Loucy (cell line): ENCODE results near the gene LAMC3.

ENCODE experiments used
- H2AFZ ChIP-seq: fragments of 200-600 bp; sonication (generic); 2 replicates; pipeline ENCODE4 v1.6.0; 2016; ENCODE audit warnings: antibody characterized with exemption, mild to moderate bottlenecking, low read length, moderate library complexity
- H3F3A ChIP-seq: fragments of 200-600 bp; 2 replicates; pipeline ENCODE4 v1.6.0; 2016; ENCODE audit warnings: antibody characterized with exemption, low read depth, mild to moderate bottlenecking
- H3K27me3 ChIP-seq: fragments of 200-600 bp; sonication (generic); 2 replicates; pipeline ENCODE4 v1.6.1; 2014; ENCODE audit warnings: low read length, mild to moderate bottlenecking; ENCODE audit not compliant: insufficient read depth, poor library complexity, severe bottlenecking
- H3K36me3 ChIP-seq: fragments of 200-600 bp; sonication (generic); 2 replicates; pipeline ENCODE4 v1.6.1; 2016; ENCODE audit warnings: low read length; ENCODE audit not compliant: insufficient read depth
- H3K4me1 ChIP-seq: fragments of 200-600 bp; sonication (generic); 2 replicates; pipeline ENCODE4 v1.5.1; 2014; ENCODE audit warnings: low read length, mild to moderate bottlenecking; ENCODE audit not compliant: insufficient read depth, poor library complexity, severe bottlenecking
- H3K4me2 ChIP-seq: fragments of 200-600 bp; sonication (generic); 2 replicates; pipeline ENCODE4 v1.6.0; 2014; ENCODE audit warnings: antibody characterized with exemption, low read length, low read depth, mild to moderate bottlenecking; ENCODE audit not compliant: poor library complexity, severe bottlenecking
- H3K4me3 ChIP-seq: fragments of 200-600 bp; sonication (generic); 2 replicates; pipeline ENCODE4 v1.5.1; 2014; ENCODE audit warnings: low read length, mild to moderate bottlenecking, mixed read lengths; ENCODE audit not compliant: poor library complexity, severe bottlenecking
- H3K79me2 ChIP-seq: fragments of 200-600 bp; sonication (generic); 2 replicates; pipeline ENCODE4 v1.6.1; 2014; ENCODE audit warnings: low read length; ENCODE audit not compliant: insufficient read depth
- H3K9ac ChIP-seq: fragments of 200-600 bp; sonication (generic); 2 replicates; pipeline ENCODE4 v1.6.0; 2014; ENCODE audit warnings: mild to moderate bottlenecking, low read depth, low read length, moderate library complexity; ENCODE audit not compliant: poor library complexity, severe bottlenecking
- H3K9me2 ChIP-seq: fragments of 200-600 bp; sonication (generic); replicated peaks from 2 replicates; pipeline ENCODE4 v1.6.1; 2016; ENCODE audit warnings: low read depth, low read length, mixed read lengths
- H3K9me3 ChIP-seq: fragments of 200-600 bp; sonication (generic); 2 replicates; pipeline ENCODE4 v1.6.1; 2014; ENCODE audit warnings: mild to moderate bottlenecking, antibody characterized with exemption, low read length, low read depth; ENCODE audit not compliant: insufficient read depth
- H4K20me1 ChIP-seq: fragments of 200-600 bp; sonication (generic); 2 replicates; pipeline ENCODE4 v1.6.0; 2014; ENCODE audit warnings: antibody characterized with exemption, low read length, mild to moderate bottlenecking; ENCODE audit not compliant: insufficient read depth, poor library complexity, severe bottlenecking
- CTCF ChIP-seq: fragments of 200-600 bp; sonication (generic); conservative IDR thresholded peaks from 2 replicates; pipeline ENCODE4 v1.5.1; 2014; ENCODE audit warnings: mild to moderate bottlenecking, antibody characterized with exemption, low read length
- EZH2phosphoT487 ChIP-seq: fragments of 200-600 bp; IDR thresholded peaks from 2 replicates; pipeline ENCODE4 v1.6.1; 2018; ENCODE audit warnings: antibody characterized with exemption, mild to moderate bottlenecking, moderate library complexity, borderline replicate concordance

LAMC3 gene

GRCh38 chr9:130985606-130986162 lies 23.3 kb upstream of the LAMC3 start:
- Histone ChIP-seq H3F3A (no peaks in the 10 kb centered on the region), H2AFZ (no peak overlapping the region), H3K4me1 (no peaks in the 10 kb centered on the region), H3K9me2 (no peaks in the 10 kb centered on the region), H3K9ac (no peak overlapping the region), H3K4me3 (no peak overlapping the region), H3K79me2 (no peaks in the 10 kb centered on the region), H3K36me3 (no peaks in the 10 kb centered on the region), H3K27me3 (no peaks in the 10 kb centered on the region), H4K20me1 (no peaks in the 10 kb centered on the region), H3K4me2 (no peak overlapping the region), H3K9me3 (no peaks in the 10 kb centered on the region)
- TF ChIP-seq CTCF: no peak
- no peak for TF ChIP-seq EZH2phosphoT487

- Histone ChIP-seq H3K4me3 (no peak overlapping the region), H3K9me2 (no peaks in the 10 kb centered on the region), H3K9ac (no peak overlapping the region), H2AFZ (no peak overlapping the region), H3K4me1 (no peaks in the 10 kb centered on the region), H3K4me2 (no peak overlapping the region), H3K9me3 (no peaks in the 10 kb centered on the region), H3K36me3 (no peaks in the 10 kb centered on the region), H3K79me2 (no peaks in the 10 kb centered on the region), H3F3A (no peaks in the 10 kb centered on the region), H4K20me1 (no peaks in the 10 kb centered on the region), H3K27me3 (no peaks in the 10 kb centered on the region)
- TF ChIP-seq CTCF (no peak), EZH2phosphoT487 (no peak)
Observed at GRCh38 chr9:130986356-130986965, 22.5 kb upstream of the LAMC3 start.

GRCh38 chr9:130987054-130987453 lies 21.9 kb upstream of the LAMC3 start:
- Histone ChIP-seq H3K9me2 (no peaks in the 10 kb centered on the region), H3K9ac (no peak overlapping the region), H4K20me1 (no peaks in the 10 kb centered on the region), H3K27me3 (no peaks in the 10 kb centered on the region), H3K4me2 (no peak overlapping the region), H3F3A (no peaks in the 10 kb centered on the region), H3K9me3 (no peaks in the 10 kb centered on the region), H3K4me3 (no peak overlapping the region), H3K79me2 (no peaks in the 10 kb centered on the region), H2AFZ (no peak overlapping the region), H3K36me3 (no peaks in the 10 kb centered on the region), H3K4me1 (no peaks in the 10 kb centered on the region)
- TF ChIP-seq CTCF: no peak
- TF ChIP-seq EZH2phosphoT487: no peak
